ENCODE data around the gene OLFML2A. TPM values are rescaled to one million over a fixed set of nuclear protein-coding genes. Genes with fewer than 3 reads are reported as not detected.
A peak's percentile ranks its signal among the peaks of the same experiment; 100 is the strongest.

OLFML2A gene
- total RNA-seq, 4 donors from 2014 or later, result 39.0 to 98.9 (median 60.3) TPM

DNA sequence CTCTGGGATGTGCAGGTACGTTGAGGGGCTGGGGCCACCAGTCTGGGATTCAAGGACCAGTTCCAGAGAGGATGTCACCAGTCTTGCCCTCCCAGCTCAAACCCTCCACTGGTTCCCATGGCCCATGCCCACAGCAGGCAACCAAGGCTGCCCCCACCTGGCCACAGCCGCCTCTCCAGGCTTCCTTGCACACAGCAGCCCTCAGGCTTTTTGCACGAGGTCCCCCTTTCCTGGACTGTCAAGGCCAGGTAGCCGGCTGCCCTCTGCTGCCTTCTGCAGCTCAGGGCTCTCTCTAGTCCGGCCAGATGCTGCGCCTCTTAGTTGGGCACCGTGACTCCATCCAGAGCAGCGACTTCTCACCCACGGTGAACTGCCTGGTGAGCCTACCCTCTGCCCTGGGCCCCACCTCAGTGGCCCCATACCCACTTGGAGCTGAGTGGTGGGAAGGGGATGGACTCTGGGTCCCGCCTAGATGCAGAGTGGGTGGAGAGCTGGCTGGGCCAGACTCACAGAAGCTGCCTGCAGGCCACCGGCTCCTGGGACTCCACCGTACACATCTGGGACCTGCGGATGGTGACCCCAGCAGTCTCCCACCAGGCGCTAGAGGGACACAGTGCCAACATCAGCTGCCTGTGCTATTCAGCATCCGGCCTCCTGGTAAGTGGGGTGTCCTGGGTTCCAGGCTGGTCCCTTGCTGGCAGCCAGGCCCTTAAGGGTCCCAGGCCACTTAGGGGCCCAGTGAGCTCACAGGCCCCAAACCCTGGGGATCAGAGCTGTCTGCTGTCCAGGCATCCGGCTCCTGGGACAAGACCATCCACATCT is 79.2 kb downstream of the OLFML2A start:
- WGBS, result 50% methylated on average over 4 of the region's 16 CpGs
- Histone ChIP-seq H3K9me3 (no peaks in the 10 kb centered on the region), H3K36me3 (peaks cover 35 to 55% (median 48%) of the 10 kb centered on the region in 4 donors), H3K27me3 (no peaks in the 10 kb centered on the region), H3K27ac (replicated peaks in 1 of 4) (no peak overlapping the region), H3K4me3 (no peak overlapping the region), H3K4me1 (peaks cover 38 to 51% (median 46%) of the 10 kb centered on the region in 4 donors)
- TF ChIP-seq EP300 (IDR thresholded peaks at IDR 0.05), result no peak
- no peak for TF ChIP-seq POLR2A (IDR thresholded peaks at IDR 0.05; ENCODE audit: low read depth)
- peak in 1 of 2 donors; percentile 3 for TF ChIP-seq POLR2AphosphoS5 (IDR thresholded peaks at IDR 0.05)
- TF ChIP-seq, protein P1, sequence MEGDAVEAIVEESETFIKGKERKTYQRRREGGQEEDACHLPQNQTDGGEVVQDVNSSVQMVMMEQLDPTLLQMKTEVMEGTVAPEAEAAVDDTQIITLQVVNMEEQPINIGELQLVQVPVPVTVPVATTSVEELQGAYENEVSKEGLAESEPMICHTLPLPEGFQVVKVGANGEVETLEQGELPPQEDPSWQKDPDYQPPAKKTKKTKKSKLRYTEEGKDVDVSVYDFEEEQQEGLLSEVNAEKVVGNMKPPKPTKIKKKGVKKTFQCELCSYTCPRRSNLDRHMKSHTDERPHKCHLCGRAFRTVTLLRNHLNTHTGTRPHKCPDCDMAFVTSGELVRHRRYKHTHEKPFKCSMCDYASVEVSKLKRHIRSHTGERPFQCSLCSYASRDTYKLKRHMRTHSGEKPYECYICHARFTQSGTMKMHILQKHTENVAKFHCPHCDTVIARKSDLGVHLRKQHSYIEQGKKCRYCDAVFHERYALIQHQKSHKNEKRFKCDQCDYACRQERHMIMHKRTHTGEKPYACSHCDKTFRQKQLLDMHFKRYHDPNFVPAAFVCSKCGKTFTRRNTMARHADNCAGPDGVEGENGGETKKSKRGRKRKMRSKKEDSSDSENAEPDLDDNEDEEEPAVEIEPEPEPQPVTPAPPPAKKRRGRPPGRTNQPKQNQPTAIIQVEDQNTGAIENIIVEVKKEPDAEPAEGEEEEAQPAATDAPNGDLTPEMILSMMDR (IDR thresholded peaks at IDR 0.05), result peak in 2 of 3 experiments; percentile 9 to 27
- intact Hi-C loops (cut with DNase I), result loop anchor here (10.0 kb wide), 1 partner anchor 289 kb away; the partner anchor contains the start of gene SCAI
- DNase-seq (ENCODE audit: extremely low spot score), result no peak

DNA sequence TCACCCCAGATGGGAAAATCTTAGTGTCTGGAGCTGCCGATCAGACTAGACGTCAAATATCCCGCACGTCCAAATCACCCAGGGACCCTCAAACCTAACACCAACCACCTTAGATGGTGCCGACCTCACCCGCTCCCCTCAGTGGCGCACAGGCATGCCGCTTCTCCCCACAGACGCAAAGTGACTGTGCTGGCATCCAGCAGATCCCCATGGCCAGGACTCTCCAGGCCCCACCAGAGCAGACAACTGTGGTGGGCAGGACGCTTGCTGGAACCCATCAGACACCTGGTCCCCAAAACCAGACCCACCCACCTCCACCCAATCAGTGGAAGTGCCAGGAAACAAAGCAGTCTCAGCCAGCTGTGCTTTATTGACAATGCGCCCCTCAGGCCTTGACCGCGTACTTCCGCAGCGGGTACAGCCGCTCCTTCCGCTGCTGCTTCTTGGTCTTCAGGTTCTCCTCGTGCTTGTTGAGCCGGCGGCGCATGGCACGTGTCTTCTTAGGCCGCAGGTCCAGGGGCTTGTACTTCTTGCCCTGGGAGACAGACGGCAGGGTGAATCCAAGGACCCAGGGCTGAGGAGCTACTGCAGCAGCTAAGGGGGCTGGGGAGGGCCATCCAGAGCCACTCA is 80.7 kb downstream of the OLFML2A start:
- Histone ChIP-seq H3K36me3 (peaks cover 35 to 55% (median 48%) of the 10 kb centered on the region in 4 donors), H3K27ac (replicated peaks in 1 of 4) (no peak overlapping the region), H3K4me1 (peaks cover 28 to 47% (median 42%) of the 10 kb centered on the region in 4 donors), H3K4me3 (no peak overlapping the region), H3K9me3 (no peaks in the 10 kb centered on the region), H3K27me3 (no peaks in the 10 kb centered on the region)
- no peak for TF ChIP-seq EP300 (IDR thresholded peaks at IDR 0.05)
- TF ChIP-seq POLR2A (IDR thresholded peaks at IDR 0.05; ENCODE audit: low read depth), result no peak
- TF ChIP-seq POLR2AphosphoS5 (IDR thresholded peaks at IDR 0.05), result no peak
- TF ChIP-seq, protein P1 (IDR thresholded peaks at IDR 0.05), result no peak
- DNase-seq (ENCODE audit: extremely low spot score), result no peak
- WGBS, result no CpG with 5 or more reads among the region's 24 CpGs
- intact Hi-C loops (cut with DNase I), result loop anchor here (10.0 kb wide), 1 partner anchor 287 kb away; the partner anchor contains the start of gene SCAI

DNA sequence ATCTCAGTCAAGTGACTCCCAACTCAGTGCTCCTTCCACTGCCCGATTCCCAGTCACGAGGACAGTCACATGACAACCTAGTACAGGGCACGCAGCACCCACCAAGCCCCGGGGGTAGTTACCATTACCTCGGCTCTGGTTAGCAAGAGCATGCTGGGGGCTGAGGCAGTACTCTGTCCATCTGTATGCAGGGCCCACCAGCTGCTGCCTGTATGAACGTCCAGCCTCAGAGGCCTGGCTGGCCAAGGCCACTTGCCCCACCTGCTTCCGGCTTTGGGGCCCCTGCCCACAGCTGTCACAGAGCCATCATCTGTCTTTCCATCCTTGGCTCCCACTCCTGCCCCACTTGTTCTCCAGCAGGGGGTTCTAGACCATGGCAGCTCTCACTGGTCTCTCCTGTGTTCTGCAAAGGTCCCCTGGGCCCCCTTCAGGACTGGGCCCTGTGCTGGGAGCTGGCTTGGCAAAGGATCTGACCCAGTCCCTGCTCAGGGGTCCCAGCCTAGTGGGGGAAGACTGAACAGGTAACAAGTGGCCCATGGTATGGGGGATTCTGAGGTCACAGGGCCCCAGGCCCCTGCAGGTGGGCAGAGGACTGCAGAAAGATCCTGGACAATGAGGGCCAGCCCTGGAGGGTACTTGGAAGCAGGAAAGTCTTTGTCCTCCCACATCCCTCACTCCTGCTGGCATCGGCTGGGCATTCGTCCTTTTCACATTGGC is 81.6 kb downstream of the OLFML2A start:
- Histone ChIP-seq H3K27ac (replicated peaks in 1 of 4) (no peak overlapping the region), H3K4me1 (peaks cover 24 to 42% (median 39%) of the 10 kb centered on the region in 4 donors), H3K27me3 (no peaks in the 10 kb centered on the region), H3K36me3 (peaks cover 35 to 55% (median 48%) of the 10 kb centered on the region in 4 donors), H3K4me3 (no peak overlapping the region), H3K9me3 (no peaks in the 10 kb centered on the region)
- TF ChIP-seq POLR2AphosphoS5 (IDR thresholded peaks at IDR 0.05) (no peak), POLR2A (IDR thresholded peaks at IDR 0.05; ENCODE audit: low read depth) (no peak), EP300 (IDR thresholded peaks at IDR 0.05) (no peak)
- TF ChIP-seq, protein P1 (IDR thresholded peaks at IDR 0.05), result no peak
- intact Hi-C loops (cut with DNase I), result loop anchor here (10.0 kb wide), 1 partner anchor 286 kb away; the partner anchor contains the start of gene SCAI
- DNase-seq (ENCODE audit: extremely low spot score), result no peak
- WGBS, result 65% methylated on average over 4 of the region's 9 CpGs

DNA sequence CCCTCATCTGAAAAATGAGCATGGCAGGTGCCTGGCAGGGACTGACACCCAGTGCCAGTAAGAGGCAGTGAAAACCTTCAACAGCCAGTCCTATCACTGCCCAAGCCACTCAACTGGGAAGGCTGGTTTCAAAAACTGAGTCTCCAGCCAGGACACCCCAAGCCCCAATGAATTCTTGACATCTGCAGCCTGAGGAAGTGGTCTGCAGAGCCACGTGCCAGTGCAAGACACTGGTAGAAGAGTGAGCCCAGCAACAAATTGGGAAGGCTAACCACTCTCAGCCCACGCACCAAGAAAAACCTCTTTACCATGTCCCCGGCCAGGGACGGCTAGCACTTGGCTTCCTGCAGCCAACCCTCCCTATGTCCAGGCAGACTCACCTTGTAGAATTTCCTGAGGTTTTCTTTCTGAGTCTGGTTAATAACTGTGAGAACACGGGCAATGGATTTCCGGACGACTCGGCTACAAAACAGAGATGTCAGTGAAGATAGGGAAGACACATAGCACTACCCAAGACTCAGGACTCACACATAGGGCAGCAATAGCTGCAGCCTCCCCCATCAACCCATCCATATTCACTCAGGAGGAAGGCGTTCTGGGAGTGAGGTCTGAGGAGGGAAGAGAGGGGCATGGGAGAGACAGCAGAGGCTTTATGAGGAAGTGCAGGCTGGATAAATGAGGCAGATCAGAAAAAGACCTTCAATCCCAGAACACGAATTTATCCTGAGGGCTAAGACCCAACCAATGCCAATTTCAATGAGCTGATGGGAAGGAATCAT is 83.1 kb downstream of the OLFML2A start:
- peaks cover 24 to 41% (median 36%) of the 10 kb centered on the region in 4 donors for H3K4me1 ChIP-seq
- H3K27ac ChIP-seq (replicated peaks in 1 of 4), result peak overlapping the region in 2 of 4 donors; percentile 84 to 89
- peaks cover 35 to 55% (median 48%) of the 10 kb centered on the region in 4 donors for H3K36me3 ChIP-seq
- H3K4me3 ChIP-seq, result peak overlapping the region in 3 of 4 donors; percentile 66 to 83 (median 75)
- TF ChIP-seq POLR2AphosphoS5 (IDR thresholded peaks at IDR 0.05) (no peak), POLR2A (IDR thresholded peaks at IDR 0.05; ENCODE audit: low read depth) (no peak), EP300 (IDR thresholded peaks at IDR 0.05) (no peak)
- TF ChIP-seq, protein P1 (IDR thresholded peaks at IDR 0.05), result no peak
- H3K9me3 ChIP-seq, result no peaks in the 10 kb centered on the region
- intact Hi-C loops (cut with DNase I), result loop anchor here (10.0 kb wide), 2 partner anchors 285 to 335 kb away; partner anchors contain the start of gene SCAI
- 62% methylated on average over 9 of the region's 10 CpGs for WGBS
- DNase-seq (ENCODE audit: extremely low spot score), result no peak
- no peaks in the 10 kb centered on the region for H3K27me3 ChIP-seq

Measured in esophagus muscularis mucosa (tissue), 4 donors.